ENCODE results near the gene OPCML.

Gene OPCML

DNA sequence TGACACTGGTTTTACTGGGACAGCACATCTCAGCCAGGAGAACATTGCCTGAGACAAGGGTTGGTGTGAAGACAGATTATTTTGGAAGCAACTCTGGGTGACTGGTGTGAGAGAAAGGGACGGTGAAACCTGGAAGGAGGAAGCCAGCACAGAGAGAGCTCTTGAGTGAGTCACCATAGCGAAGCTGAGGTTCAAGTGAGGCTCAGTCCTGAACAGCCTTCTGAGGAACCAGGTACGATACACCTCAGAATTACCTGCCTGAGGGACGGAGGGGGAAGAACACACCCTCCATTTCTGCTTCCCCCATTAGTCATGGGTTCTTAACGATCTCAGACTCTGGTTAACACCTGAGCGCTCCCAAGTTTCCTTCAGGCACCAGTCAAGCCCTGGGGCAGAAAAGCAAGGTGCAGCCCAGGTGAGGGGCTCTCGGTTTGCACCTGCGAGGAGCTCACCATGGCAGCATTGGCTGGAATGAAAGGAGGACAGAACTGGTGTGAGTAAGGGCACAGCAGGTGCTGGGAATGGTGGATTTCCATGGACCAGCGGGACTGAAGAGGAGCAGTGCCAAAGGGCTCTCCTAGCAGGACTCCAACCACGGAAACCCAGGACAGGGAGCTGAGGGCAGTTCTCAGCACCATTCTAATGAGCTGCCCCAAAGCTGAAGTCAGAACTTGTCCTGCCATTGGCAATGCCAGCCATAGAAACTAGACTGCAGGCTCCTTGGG, 459.3 kb downstream of the OPCML start:
- H3K9me2 ChIP-seq (replicated peaks; ENCODE audit: low read depth, low read length), result no peaks in the 10 kb centered on the region
- H2AFZ ChIP-seq (ENCODE audit: low read length), result no peak overlapping the region
- H3K4me2 ChIP-seq (ENCODE audit: low read depth, low read length, poor library complexity, severe bottlenecking), result no peak overlapping the region
- H3K4me3 ChIP-seq (ENCODE audit: low read length, poor library complexity, severe bottlenecking), result no peak overlapping the region
- H3F3A ChIP-seq (ENCODE audit: low read depth), result no peaks in the 10 kb centered on the region
- H3K27me3 ChIP-seq (ENCODE audit: insufficient read depth, low read length, poor library complexity, severe bottlenecking), result no peaks in the 10 kb centered on the region
- H3K36me3 ChIP-seq (ENCODE audit: insufficient read depth, low read length), result no peaks in the 10 kb centered on the region
- H3K4me1 ChIP-seq (ENCODE audit: insufficient read depth, low read length, poor library complexity, severe bottlenecking), result no peaks in the 10 kb centered on the region
- H3K79me2 ChIP-seq (ENCODE audit: insufficient read depth, low read length), result no peaks in the 10 kb centered on the region
- TF ChIP-seq, protein P1, sequence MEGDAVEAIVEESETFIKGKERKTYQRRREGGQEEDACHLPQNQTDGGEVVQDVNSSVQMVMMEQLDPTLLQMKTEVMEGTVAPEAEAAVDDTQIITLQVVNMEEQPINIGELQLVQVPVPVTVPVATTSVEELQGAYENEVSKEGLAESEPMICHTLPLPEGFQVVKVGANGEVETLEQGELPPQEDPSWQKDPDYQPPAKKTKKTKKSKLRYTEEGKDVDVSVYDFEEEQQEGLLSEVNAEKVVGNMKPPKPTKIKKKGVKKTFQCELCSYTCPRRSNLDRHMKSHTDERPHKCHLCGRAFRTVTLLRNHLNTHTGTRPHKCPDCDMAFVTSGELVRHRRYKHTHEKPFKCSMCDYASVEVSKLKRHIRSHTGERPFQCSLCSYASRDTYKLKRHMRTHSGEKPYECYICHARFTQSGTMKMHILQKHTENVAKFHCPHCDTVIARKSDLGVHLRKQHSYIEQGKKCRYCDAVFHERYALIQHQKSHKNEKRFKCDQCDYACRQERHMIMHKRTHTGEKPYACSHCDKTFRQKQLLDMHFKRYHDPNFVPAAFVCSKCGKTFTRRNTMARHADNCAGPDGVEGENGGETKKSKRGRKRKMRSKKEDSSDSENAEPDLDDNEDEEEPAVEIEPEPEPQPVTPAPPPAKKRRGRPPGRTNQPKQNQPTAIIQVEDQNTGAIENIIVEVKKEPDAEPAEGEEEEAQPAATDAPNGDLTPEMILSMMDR (conservative IDR thresholded peaks at IDR 0.05; ENCODE audit: low read length), result no peak
- TF ChIP-seq EZH2phosphoT487 (IDR thresholded peaks at IDR 0.05; ENCODE audit: borderline replicate concordance), result no peak
- H3K9ac ChIP-seq (ENCODE audit: low read depth, low read length, poor library complexity, severe bottlenecking), result no peak overlapping the region
- no peaks in the 10 kb centered on the region for H4K20me1 ChIP-seq (ENCODE audit: insufficient read depth, low read length, poor library complexity, severe bottlenecking)
- H3K9me3 ChIP-seq (ENCODE audit: insufficient read depth, low read depth, low read length), result no peaks in the 10 kb centered on the region; the same call in 1 of the 2 replicates

DNA sequence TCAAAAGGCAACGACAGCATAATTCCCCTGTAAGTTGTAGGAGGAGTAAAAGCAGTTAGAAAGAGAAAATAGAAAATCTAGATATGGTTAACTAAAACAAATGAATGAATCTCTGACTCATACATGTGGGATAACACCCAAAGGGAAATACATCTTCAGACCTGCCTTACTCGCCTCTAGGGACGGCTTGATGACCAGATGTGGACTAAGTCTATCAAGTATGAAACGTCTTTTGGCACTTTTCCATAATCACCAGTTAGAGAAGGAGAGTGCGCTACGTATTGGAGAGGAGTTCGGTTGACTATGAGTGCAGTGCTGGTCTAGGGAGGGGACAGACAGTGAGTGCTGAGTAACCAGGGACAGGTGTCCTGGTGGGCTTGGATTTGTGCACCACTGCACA, 459.9 kb downstream of the OPCML start:
- Histone ChIP-seq H3K9ac (ENCODE audit: low read depth, low read length, poor library complexity, severe bottlenecking) (no peak overlapping the region), H3K27me3 (ENCODE audit: insufficient read depth, low read length, poor library complexity, severe bottlenecking) (no peaks in the 10 kb centered on the region), H2AFZ (ENCODE audit: low read length) (no peak overlapping the region), H3K79me2 (ENCODE audit: insufficient read depth, low read length) (no peaks in the 10 kb centered on the region), H3K9me2 (replicated peaks; ENCODE audit: low read depth, low read length) (no peaks in the 10 kb centered on the region), H3K4me3 (ENCODE audit: low read length, poor library complexity, severe bottlenecking) (no peak overlapping the region), H3K4me2 (ENCODE audit: low read depth, low read length, poor library complexity, severe bottlenecking) (no peak overlapping the region), H3F3A (ENCODE audit: low read depth) (no peaks in the 10 kb centered on the region), H3K4me1 (ENCODE audit: insufficient read depth, low read length, poor library complexity, severe bottlenecking) (no peaks in the 10 kb centered on the region), H3K9me3 (ENCODE audit: insufficient read depth, low read depth, low read length) (no peaks in the 10 kb centered on the region; the same call in 1 of the 2 replicates), H3K36me3 (ENCODE audit: insufficient read depth, low read length) (no peaks in the 10 kb centered on the region), H4K20me1 (ENCODE audit: insufficient read depth, low read length, poor library complexity, severe bottlenecking) (no peaks in the 10 kb centered on the region)
- TF ChIP-seq, protein P1 (conservative IDR thresholded peaks at IDR 0.05; ENCODE audit: low read length), result no peak
- no peak for TF ChIP-seq EZH2phosphoT487 (IDR thresholded peaks at IDR 0.05; ENCODE audit: borderline replicate concordance)

DNA sequence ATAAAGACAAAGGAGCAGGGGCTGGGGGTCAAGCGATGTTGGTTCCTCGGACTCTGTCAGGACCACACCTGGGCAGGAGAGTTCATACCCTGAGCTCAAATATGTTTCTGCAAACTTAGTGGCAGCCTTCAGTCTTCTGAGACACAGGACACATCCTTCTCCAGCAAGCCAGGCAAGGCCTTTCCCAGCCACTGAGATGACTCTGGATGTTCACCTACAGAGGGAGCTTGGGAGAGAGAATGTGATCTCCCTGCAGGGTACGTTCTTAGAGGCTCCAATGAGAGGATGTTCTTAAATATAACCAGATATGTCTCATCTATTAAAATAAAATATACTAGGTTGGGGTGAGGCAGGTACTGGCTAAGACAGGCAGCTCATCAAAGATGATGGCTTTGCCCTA, 461.5 kb downstream of the OPCML start:
- Histone ChIP-seq H3K4me3 (ENCODE audit: low read length, poor library complexity, severe bottlenecking) (no peak overlapping the region), H2AFZ (ENCODE audit: low read length) (no peak overlapping the region), H3K9ac (ENCODE audit: low read depth, low read length, poor library complexity, severe bottlenecking) (no peak overlapping the region), H4K20me1 (ENCODE audit: insufficient read depth, low read length, poor library complexity, severe bottlenecking) (no peaks in the 10 kb centered on the region), H3K79me2 (ENCODE audit: insufficient read depth, low read length) (no peaks in the 10 kb centered on the region), H3K9me2 (replicated peaks; ENCODE audit: low read depth, low read length) (no peaks in the 10 kb centered on the region), H3K36me3 (ENCODE audit: insufficient read depth, low read length) (no peaks in the 10 kb centered on the region), H3F3A (ENCODE audit: low read depth) (no peaks in the 10 kb centered on the region), H3K9me3 (ENCODE audit: insufficient read depth, low read depth, low read length) (no peaks in the 10 kb centered on the region; the same call in 1 of the 2 replicates), H3K4me2 (ENCODE audit: low read depth, low read length, poor library complexity, severe bottlenecking) (no peak overlapping the region), H3K4me1 (ENCODE audit: insufficient read depth, low read length, poor library complexity, severe bottlenecking) (no peaks in the 10 kb centered on the region), H3K27me3 (ENCODE audit: insufficient read depth, low read length, poor library complexity, severe bottlenecking) (no peaks in the 10 kb centered on the region)
- TF ChIP-seq, protein P1 (conservative IDR thresholded peaks at IDR 0.05; ENCODE audit: low read length), result no peak
- no peak for TF ChIP-seq EZH2phosphoT487 (IDR thresholded peaks at IDR 0.05; ENCODE audit: borderline replicate concordance)
